Muscle of back (tissue), 11 donors: ENCODE results near the gene UBR1. TPM values are rescaled to one million over a fixed set of nuclear protein-coding genes. Genes with fewer than 3 reads are reported as not detected.
"Not testable (repeated sequence)": the region's sequence is repeated elsewhere in the genome, so short reads cannot be mapped to it uniquely, and the experiment has no call there.

Experiments
- DNase-seq, 3 donors: peaks; one replicate each; pipeline versions ENCODE4 v3.0.0 to v3.0.0-alpha.2; 2013
- polyA plus RNA-seq, 10 donors: library from polyadenylated mRNA; unstranded; fragments of 120-200 nt; gene quantifications; one replicate each; pipeline ENCODE4 v1.2.1, GENCODE V29; 2013; ENCODE audit not compliant: insufficient read length in 10 of 10

Gene UBR1
- polyA plus RNA-seq, 10 donors = 14.7 to 32.6 (median 21.2) TPM

- no peak for DNase-seq
These were observed 190.1 kb downstream of the UBR1 start for GRCh38 chr15:42915654-42916315.

GRCh38 chr15:42914728-42915497 lies 190.9 kb downstream of the UBR1 start:
- DNase-seq = no peak

- no peak for DNase-seq
These were observed 194.7 kb downstream of the UBR1 start for GRCh38 chr15:42911058-42911592.

- DNase-seq = no peak
These were observed 197.3 kb downstream of the UBR1 start for GRCh38 chr15:42908538-42908937.

GRCh38 chr15:42903388-42904324 lies 202.2 kb downstream of the UBR1 start:
- DNase-seq = no peak

- DNase-seq = not testable (repeated sequence)
These were observed 211.9 kb downstream of the UBR1 start for GRCh38 chr15:42893911-42894310.

Other genes starting within 250 kb of the UBR1 start
- 10 to 100 TPM in 7 of 10 donors, 1 to 10 TPM in 3; 8.8 to 13.7 (median 11.5) TPM for gene TTBK2, start 185.3 kb downstream of the UBR1 start, polyA plus RNA-seq
- 10 to 100 TPM in 2 of 10 donors, 1 to 10 TPM in 8; 5.5 to 11.0 (median 7.9) TPM for gene TMEM62, start 27.5 kb upstream of the UBR1 start, polyA plus RNA-seq
- gene CCNDBP1, start 79.4 kb upstream of the UBR1 start, polyA plus RNA-seq = 10 to 100 TPM; 36.2 to 46.0 (median 41.0) TPM
- 10 to 100 TPM in 1 of 10 donors, 1 to 10 TPM in 9; 1.1 to 13.0 (median 3.1) TPM for gene EPB42, start 115.0 kb upstream of the UBR1 start, polyA plus RNA-seq
- gene TGM5, start 160.9 kb upstream of the UBR1 start, polyA plus RNA-seq = under 1 TPM in 8 of 10 donors, not detected in 2; 0.04 to 0.50 (median 0.25) TPM
- not detected for gene TGM7, start 196.2 kb upstream of the UBR1 start, polyA plus RNA-seq
- 1 to 10 TPM; 5.2 to 8.5 (median 7.0) TPM for gene LCMT2, start 224.5 kb upstream of the UBR1 start, polyA plus RNA-seq